ENCODE results near the gene SPARCL1. TPM values are rescaled to one million over a fixed set of nuclear protein-coding genes. Genes with fewer than 3 reads are reported as not detected.
"Not testable (repeated sequence)": the region's sequence is repeated elsewhere in the genome, so short reads cannot be mapped to it uniquely, and the experiment has no call there.

SPARCL1 gene
- not detected for total RNA-seq

GRCh38 chr4:87529187-87529586, at the start of gene SPARCL1:
TSS of gene SPARCL1 (minus strand) at chr4:87529376. CDS start at chr4:87499574, 29,802 bp downstream.
- DNase-seq (ENCODE audit: low read depth in 2 of 3, low spot score in 2 of 3) = no peak

GRCh38 chr4:87575983-87576382, 46.8 kb upstream of the SPARCL1 start:
- no peak for DNase-seq (ENCODE audit: low read depth in 2 of 3, low spot score in 2 of 3)

GRCh38 chr4:87575408-87575807, 46.2 kb upstream of the SPARCL1 start:
- no peak for DNase-seq (ENCODE audit: low read depth in 2 of 3, low spot score in 2 of 3)

- no peak for DNase-seq (ENCODE audit: low read depth in 2 of 3, low spot score in 2 of 3)
Measured at GRCh38 chr4:87574996-87575395, 45.8 kb upstream of the SPARCL1 start.

GRCh38 chr4:87574376-87574775, 45.2 kb upstream of the SPARCL1 start:
- DNase-seq (ENCODE audit: low read depth in 2 of 3, low spot score in 2 of 3) = not testable (repeated sequence)

GRCh38 chr4:87570290-87570805, 41.2 kb upstream of the SPARCL1 start:
- DNase-seq (ENCODE audit: low read depth in 2 of 3, low spot score in 2 of 3) = peak in 2 of 3 donors; percentile 14 to 37

GRCh38 chr4:87567191-87567590, 38.0 kb upstream of the SPARCL1 start:
- DNase-seq (ENCODE audit: low read depth in 2 of 3, low spot score in 2 of 3) = no peak

- no peak for DNase-seq (ENCODE audit: low read depth in 2 of 3, low spot score in 2 of 3)
Measured at GRCh38 chr4:87566276-87566675, 37.1 kb upstream of the SPARCL1 start.

GRCh38 chr4:87565746-87566145, 36.6 kb upstream of the SPARCL1 start:
- DNase-seq (ENCODE audit: low read depth in 2 of 3, low spot score in 2 of 3) = no peak

GRCh38 chr4:87560802-87561201, 31.6 kb upstream of the SPARCL1 start:
- no peak for DNase-seq (ENCODE audit: low read depth in 2 of 3, low spot score in 2 of 3)

- DNase-seq (ENCODE audit: low read depth in 2 of 3, low spot score in 2 of 3) = peak in 2 of 3 donors; percentile 32 to 78
Measured at GRCh38 chr4:87559090-87559837, 30.1 kb upstream of the SPARCL1 start.

- no peak for DNase-seq (ENCODE audit: low read depth in 2 of 3, low spot score in 2 of 3)
Measured at GRCh38 chr4:87557348-87557747, 28.2 kb upstream of the SPARCL1 start.

GRCh38 chr4:87555773-87556619, 26.8 kb upstream of the SPARCL1 start:
- no peak for DNase-seq (ENCODE audit: low read depth in 2 of 3, low spot score in 2 of 3)

GRCh38 chr4:87553182-87553581, 24.0 kb upstream of the SPARCL1 start:
- DNase-seq (ENCODE audit: low read depth in 2 of 3, low spot score in 2 of 3) = no peak

- no peak for DNase-seq (ENCODE audit: low read depth in 2 of 3, low spot score in 2 of 3)
Measured at GRCh38 chr4:87551361-87551760, 22.2 kb upstream of the SPARCL1 start.

- no peak for DNase-seq (ENCODE audit: low read depth in 2 of 3, low spot score in 2 of 3)
Measured at GRCh38 chr4:87547016-87547708, 18.0 kb upstream of the SPARCL1 start.

GRCh38 chr4:87545052-87545451, 15.9 kb upstream of the SPARCL1 start:
- DNase-seq (ENCODE audit: low read depth in 2 of 3, low spot score in 2 of 3) = no peak

GRCh38 chr4:87543835-87544461, 14.8 kb upstream of the SPARCL1 start:
- peak in 2 of 3 donors; percentile 21 to 42 for DNase-seq (ENCODE audit: low read depth in 2 of 3, low spot score in 2 of 3)

- DNase-seq (ENCODE audit: low read depth in 2 of 3, low spot score in 2 of 3) = no peak
Measured at GRCh38 chr4:87542734-87543312, 13.6 kb upstream of the SPARCL1 start.

Data from hematopoietic multipotent progenitor cell (in vitro differentiated cells).